SHP77 (cell line): ENCODE data around the gene CYP4F2.
A peak's percentile ranks its signal among the peaks of the same experiment; 100 is the strongest.
"Not testable (repeated sequence)": the region's sequence is repeated elsewhere in the genome, so short reads cannot be mapped to it uniquely, and the experiment has no call there.

Experiments
- DNase-seq, 2 experiments: peaks; one replicate each; lab custom pipeline; 2025; lab: John Stamatoyannopoulos, UW

Gene CYP4F2

DNA sequence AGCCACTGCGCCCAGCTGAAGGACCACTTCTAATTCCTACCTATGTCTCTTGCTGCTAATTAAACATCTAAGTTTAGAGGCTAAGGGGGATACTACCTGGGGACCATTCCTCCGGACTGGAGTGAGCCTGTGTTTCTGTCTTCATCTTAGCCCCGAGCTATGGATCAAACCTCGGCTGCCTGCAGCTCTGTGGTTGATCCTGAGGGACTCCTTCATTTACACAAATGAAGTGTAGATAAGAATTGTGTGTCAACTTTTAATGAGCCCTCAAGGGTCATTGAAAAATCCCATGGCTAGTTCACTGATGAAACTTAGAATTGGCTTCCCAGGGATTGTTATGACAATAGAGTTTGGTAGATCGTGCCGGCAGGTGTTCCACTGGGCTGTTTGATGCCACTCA lies 51.0 kb downstream of the CYP4F2 start:
- DNase-seq: no peak

DNA sequence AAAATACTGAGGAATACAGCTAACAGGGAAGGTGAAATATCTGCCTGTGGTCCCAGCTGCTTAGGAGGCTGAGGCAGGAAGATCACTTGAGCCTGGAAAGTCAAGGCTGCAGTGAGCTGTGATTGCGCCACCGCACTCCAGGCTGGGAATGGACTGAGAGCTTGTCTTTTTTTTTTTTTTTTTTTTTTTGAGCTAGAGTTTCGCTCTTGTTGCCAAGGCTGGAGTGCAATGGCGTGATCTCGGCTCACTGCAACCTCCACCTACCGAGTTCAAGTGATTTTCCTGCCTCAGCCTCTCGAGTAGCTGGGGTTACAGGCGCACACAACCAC lies 54.0 kb downstream of the CYP4F2 start:
- not testable (repeated sequence) for DNase-seq

DNA sequence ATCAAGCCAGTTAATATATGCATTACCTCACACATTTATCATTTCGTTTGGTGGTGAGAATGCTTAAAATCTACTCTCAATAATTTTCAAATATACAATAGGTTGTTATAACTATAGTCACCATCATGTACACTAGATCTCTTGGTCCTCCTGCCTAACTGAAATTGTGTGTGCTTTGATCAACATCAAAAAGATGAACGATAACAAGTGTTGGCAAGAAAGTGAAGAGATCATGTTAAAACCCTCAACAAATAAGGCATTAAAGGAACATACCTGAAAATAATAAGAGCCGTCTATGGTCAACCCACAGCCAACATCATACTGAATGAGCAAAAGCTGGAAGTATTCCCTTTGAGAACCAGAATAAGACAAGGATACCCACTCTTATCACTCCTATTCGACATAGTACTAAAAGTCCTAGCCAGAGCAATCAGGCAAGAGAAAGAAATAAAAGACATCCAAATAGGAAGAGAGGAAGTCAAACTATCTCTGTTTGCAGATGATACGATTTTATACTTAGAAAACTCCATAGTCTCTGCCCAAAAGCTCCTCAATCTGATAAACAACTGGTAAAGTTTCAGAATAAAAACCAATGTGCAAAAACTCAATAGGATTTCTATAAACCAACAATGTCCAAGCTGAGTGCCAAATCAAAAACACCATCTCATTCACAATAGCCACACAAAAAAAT lies 54.5 kb downstream of the CYP4F2 start:
- no peak for DNase-seq

GRCh38 chr19:15841875-15842569 lies 55.9 kb downstream of the CYP4F2 start:
- no peak for DNase-seq

DNA sequence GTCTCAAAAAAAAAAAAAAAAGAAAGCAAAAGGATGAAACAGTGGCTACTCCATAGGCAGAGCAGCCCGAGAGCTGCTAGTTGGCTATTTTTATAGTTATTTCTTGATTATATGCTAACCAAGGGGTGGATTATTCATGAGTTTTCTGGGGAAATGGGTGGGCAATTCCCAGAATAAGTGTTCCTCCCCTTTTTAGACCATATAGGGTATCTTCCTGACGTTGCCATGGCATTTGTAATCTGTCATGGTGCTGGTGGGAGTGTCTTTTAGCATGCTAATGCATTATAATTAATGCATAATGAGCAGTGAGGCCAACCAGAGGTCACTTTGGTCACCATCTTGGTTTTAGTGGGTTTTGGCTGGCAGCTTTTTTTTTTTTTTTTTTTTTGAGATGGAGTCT lies 57.0 kb downstream of the CYP4F2 start:
- no peak for DNase-seq

DNA sequence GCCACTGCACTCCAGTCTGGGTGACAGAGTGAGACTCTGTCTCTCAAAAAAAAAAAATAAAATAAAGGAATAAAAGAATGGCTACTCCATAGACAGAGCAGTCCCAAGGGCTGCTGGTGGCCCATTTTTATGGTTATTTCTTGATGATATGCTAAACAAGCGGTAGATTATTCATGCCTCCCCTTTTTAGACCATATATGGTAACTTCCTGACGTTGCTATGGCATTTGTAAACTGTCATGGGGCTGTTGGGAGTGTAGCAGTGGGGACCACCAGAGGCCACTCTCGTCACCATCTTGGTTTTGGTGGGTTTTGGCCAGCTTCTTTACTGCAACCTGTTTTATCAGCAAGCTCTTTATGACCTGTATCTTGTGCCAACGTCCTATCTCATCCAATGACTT lies 58.0 kb downstream of the CYP4F2 start:
- DNase-seq: not testable (repeated sequence)

DNA sequence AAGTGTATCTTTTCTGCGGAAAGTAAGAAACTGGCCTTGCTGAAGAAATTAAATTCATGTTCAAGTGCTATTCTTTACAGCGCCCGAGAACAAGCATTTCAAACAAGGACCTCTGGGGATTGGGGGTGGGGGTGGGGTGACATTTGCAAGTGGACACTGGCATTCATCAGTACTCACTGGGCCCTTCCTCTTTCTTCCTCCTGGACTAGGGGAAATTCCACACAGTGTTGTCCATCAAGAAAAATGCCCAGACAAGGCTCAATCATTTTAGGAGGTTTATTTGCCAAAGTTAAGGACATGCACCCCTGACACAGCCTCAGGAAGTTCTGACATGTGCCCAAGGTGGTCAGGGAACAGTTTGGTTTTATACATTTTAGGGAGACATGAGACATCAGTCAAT lies 59.5 kb downstream of the CYP4F2 start:
- no peak for DNase-seq

DNA sequence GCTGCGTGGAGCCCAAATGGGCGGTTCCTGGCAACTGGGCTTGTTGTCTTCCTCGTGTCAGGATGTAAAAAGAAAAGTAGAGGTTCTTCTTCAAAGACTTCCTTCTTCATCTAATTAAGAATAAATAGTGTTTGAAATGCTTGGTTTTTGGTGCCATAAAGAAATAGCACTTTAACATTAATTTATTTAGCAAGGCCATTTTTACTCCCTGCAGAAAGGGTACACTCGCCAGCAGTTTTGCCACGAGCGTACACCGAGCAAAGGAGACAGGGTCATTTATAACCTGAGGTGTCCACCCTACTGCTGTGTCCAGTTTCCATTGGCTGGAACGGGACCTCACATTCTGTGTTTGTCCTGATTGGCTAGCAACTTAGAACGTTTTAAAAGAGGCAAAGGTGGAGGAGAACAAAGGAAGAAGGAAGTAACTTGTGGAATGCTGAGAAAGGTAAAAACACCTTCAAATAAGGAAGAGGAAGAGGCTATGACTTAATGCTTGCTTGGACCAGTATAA lies 60.6 kb downstream of the CYP4F2 start:
- DNase-seq: peak; percentile 65 to 72

DNA sequence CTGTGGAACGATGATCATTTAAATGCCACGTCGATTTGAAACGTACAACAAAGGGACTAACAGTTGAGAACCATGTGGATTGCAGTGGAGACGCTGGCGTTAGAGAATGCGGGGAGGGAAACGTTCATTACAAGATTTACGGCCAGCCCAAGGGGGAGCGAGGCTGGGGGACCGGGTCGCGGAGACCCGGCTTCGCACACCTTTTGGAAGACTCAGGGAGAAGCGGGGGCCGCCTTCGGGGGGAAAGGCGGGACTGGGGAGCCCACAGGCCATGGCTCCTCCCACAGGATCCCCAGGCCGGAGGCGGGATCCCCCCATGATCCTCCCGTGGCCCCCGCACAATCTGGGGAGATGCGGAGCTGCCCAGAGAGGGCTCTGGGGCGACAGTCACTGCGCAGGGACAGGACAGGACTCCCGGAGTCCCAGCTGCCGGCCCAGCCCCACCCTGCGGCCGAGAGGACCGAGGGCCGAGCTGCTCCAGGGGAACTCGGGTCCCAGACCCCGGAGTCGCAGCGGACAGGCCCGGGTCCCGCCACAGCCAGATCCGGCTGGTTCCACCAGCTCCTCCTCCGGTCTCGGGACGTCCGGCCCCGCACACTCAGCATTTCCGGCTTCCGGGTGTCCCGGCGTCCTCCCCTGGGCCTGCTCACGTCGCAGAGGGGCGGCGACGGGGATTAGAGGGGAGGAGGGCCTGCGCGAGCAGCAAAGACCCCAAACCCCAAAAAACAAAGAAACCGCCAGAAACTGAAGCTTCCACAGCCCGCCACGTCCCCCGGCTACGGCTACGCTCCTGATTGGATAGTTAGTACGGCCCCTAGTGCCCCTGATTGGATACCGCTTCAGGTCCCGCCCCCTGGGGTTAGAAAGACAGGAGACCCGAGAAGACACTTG lies 61.3 kb downstream of the CYP4F2 start:
- DNase-seq: peak; percentile 95

DNA sequence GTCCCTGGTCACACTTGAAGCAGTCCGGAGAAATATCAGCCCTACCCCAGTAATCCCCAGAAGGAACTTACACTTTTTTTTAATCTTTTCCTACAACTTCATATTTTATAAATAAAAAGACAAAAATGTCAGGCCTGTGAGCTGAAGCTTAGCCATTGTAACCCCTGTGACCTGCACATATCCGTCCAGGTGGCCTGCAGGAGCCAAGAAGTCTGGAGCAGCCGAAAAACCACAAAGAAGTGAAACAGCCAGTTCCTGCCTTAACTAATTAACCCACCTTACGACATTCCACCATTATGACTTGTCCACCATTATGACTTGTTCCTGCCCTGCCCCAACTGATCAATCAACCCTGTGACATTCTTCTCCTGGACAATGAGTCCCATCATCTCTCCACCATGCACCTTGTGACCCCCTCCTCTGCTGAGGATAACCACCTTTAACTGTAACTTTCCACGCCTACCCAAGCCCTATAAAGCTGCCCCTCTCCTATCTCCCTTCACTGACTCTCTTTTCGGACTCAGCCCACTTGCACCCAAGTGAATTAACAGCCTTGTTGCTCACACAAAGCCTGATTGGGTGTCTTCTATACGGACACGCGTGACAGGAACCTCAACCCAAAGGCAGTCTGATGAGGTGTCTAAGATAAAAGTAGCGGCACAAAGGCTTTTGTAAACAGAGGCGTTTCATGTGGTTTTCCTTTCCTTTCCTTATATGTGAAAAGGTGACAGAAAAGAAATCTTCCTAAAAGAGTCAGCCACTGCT lies 62.1 kb downstream of the CYP4F2 start:
- DNase-seq: not testable (repeated sequence)

DNA sequence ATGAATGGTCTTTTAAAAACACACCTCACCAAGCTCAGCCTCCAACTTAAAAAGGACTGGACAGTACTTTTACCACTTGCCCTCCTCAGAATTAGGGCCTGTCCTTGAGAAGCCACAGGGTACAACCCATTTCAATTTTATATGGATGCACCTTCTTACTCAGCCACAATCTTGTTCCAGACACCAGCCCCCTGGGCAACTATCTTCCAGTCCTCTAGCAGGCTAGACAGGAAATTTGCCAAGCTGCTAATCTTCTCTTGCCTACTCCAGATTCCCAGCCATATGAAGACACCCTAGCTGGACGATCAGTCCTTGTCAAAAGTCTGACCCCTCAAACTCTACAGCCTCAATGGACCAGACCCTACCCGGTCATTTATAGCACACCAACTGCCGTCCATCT lies 63.6 kb downstream of the CYP4F2 start:
- not testable (repeated sequence) for DNase-seq

DNA sequence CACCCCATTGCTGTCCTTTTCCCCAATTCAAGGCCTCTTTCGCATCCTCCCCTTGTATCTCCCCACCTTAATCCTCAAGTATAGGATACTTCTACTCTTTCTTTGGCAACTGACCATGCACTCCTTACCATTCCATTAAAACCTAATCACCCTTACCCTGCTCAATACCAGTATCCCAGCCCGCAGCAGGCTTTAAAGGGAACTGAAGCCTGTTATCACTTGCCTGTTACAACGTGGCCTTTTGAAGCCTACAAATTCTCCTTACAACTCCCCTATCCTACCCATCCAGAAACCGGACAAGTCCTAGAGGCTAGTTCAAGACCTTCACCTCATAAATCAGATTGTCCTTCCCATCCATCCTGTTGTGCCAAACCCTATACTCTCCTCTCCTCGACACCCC lies 66.2 kb downstream of the CYP4F2 start:
- no peak for DNase-seq

DNA sequence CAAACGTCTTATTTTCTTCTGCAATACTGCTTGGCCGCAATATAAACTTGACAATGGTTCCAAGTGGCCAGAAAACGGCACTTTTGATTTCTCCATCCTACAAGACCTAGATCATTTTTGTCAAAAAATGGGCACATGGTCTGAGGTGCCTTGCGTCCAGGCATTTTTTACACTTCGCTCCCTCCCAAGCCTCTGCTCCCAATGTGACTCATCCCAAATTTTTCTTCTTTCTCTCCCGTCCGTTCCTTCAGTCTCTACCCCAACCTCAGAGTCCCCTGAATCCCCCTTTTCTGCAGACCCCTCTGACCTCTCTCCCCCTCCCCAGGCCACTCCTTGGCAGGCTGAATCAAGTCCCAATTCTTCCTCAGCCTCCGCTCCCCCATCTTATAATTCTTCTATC lies 68.1 kb downstream of the CYP4F2 start:
- DNase-seq: no peak

DNA sequence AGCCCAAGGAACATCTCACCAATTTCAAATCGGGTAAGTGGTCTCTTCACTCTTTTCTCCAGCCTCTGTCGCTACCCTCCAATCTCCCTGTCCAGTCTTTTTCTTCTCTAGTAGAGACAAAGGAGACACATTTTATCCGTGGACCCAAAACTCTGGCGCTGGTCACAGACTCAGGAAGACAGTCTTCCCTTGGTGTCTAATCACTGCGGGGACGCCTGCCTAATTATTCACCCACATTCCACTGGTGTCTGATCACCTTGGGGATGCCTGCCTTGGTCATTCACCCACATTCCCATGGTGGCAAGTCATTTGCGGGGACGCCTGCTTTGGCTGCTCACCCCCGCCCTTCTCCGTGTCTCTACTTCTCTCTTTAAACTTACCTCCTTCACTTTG lies 68.6 kb downstream of the CYP4F2 start:
- DNase-seq: no peak

DNA sequence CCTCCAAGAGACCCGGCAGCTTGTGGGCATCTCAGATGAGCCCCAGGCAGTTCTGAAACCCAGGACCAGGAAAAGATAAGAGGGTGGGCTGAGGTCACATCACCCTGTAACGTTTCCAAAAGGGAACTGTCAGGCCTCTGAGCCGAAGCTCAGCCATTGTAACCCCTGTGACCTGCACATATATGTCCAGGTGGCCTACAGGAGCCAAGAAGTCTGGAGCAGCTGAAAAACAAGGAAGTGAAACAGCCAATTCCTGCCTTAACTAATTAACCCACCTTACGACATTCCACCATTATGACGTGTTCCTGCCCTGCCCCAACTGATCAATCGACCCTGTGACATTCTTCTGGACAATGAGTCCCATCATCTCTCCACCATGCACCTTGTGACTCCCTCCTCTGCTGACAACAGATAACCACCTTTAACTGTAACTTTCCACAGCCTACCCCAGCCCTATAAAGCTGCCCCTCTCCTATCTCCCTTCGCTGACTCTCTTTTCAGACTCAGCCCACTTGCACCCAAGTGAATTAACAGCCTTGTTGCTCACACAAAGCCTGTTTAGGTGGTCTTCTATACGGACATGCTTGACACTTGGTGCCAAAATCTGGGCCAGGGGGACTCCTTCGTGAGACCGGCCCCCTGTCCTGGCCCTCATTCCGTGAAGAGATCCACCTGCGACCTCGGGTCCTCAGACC lies 69.1 kb downstream of the CYP4F2 start:
- not testable (repeated sequence) for DNase-seq

DNA sequence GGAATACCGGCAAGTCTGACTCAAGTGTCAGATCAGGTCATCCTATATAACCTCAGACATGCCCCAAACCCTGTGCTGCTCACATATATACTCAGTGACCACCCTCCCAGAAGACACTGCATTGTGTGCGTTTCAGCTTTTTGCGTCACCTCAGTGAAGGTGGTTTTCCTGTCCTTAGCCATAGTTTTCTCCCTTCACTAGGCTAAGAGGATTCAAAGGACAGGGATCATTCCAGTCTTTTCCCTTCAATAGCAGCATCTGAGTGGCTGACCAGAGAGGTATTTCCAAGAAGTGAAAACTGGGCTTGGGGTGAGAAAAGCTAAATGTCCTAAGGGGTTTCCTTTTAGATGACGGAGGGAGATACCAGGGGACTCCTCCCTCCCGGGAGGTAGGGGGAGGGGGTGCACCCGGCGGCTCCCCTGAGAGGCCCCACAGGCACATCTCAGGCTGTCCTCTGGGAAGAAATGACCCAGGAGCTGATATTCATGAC lies 69.7 kb downstream of the CYP4F2 start:
- DNase-seq: no peak
